ENCODE measurements around the gene CST6.

DNA sequence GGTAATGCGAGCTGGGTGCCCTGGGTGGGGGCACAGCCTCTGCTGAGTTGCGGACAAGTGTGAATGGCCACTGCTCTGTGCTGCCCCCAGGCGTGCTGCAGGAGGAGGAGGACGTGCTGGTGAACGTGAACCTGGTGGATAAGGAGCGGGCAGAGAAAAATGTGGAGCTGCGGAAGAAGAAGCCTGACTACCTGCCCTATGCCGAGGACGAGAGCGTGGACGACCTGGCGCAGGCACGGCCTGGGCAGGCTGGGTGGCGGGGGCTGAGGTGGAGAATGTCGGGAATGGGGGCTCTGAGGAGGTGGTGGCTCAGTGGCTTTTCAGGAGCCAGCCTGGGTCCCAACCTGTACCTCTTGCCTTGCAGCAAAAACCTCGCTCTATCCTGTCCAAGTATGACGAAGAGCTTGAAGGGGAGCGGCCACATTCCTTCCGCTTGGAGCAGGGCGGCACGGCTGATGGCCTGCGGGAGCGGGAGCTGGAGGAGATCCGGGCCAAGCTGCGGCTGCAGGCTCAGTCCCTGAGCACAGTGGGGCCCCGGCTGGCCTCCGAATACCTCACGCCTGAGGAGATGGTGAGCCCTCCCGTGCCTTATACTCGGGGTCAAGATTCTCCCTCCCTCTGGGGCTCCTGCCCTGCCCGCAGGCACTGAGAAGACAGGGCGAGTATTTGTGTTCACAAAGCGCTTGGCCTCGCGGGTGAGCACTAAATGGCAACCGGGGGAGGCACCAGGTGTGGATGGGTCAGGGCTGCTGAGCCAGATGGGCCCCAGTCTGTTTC, 45.6 kb upstream of the CST6 start:
- TF ChIP-seq, protein P1, sequence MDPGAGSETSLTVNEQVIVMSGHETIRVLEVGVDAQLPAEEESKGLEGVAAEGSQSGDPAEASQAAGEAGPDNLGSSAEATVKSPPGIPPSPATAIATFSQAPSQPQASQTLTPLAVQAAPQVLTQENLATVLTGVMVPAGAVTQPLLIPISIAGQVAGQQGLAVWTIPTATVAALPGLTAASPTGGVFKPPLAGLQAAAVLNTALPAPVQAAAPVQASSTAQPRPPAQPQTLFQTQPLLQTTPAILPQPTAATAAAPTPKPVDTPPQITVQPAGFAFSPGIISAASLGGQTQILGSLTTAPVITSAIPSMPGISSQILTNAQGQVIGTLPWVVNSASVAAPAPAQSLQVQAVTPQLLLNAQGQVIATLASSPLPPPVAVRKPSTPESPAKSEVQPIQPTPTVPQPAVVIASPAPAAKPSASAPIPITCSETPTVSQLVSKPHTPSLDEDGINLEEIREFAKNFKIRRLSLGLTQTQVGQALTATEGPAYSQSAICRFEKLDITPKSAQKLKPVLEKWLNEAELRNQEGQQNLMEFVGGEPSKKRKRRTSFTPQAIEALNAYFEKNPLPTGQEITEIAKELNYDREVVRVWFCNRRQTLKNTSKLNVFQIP (CRISPR knock-in tag; IDR thresholded peaks at IDR 0.05; ENCODE audit: borderline replicate concordance, low read depth): no peak
- TF ChIP-seq ZFP3 (CRISPR knock-in tag; IDR thresholded peaks at IDR 0.05) (no peak), TCF4 (CRISPR knock-in tag; IDR thresholded peaks at IDR 0.05; ENCODE audit: borderline replicate concordance) (no peak), ZNF8 (CRISPR knock-in tag; IDR thresholded peaks at IDR 0.05) (no peak), ESRRG (CRISPR knock-in tag; IDR thresholded peaks at IDR 0.05) (no peak), RARB (CRISPR knock-in tag; IDR thresholded peaks at IDR 0.05) (no peak), ISL1 (CRISPR knock-in tag; IDR thresholded peaks at IDR 0.05) (no peak)
- TF ChIP-seq, protein P2, sequence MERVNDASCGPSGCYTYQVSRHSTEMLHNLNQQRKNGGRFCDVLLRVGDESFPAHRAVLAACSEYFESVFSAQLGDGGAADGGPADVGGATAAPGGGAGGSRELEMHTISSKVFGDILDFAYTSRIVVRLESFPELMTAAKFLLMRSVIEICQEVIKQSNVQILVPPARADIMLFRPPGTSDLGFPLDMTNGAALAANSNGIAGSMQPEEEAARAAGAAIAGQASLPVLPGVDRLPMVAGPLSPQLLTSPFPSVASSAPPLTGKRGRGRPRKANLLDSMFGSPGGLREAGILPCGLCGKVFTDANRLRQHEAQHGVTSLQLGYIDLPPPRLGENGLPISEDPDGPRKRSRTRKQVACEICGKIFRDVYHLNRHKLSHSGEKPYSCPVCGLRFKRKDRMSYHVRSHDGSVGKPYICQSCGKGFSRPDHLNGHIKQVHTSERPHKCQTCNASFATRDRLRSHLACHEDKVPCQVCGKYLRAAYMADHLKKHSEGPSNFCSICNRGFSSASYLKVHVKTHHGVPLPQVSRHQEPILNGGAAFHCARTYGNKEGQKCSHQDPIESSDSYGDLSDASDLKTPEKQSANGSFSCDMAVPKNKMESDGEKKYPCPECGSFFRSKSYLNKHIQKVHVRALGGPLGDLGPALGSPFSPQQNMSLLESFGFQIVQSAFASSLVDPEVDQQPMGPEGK (CRISPR knock-in tag; IDR thresholded peaks at IDR 0.05; ENCODE audit: borderline replicate concordance): no peak
- TF ChIP-seq, protein P3, sequence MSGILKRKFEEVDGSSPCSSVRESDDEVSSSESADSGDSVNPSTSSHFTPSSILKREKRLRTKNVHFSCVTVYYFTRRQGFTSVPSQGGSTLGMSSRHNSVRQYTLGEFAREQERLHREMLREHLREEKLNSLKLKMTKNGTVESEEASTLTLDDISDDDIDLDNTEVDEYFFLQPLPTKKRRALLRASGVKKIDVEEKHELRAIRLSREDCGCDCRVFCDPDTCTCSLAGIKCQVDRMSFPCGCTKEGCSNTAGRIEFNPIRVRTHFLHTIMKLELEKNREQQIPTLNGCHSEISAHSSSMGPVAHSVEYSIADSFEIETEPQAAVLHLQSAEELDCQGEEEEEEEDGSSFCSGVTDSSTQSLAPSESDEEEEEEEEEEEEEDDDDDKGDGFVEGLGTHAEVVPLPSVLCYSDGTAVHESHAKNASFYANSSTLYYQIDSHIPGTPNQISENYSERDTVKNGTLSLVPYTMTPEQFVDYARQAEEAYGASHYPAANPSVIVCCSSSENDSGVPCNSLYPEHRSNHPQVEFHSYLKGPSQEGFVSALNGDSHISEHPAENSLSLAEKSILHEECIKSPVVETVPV (CRISPR knock-in tag; IDR thresholded peaks at IDR 0.05): no peak
